ENCODE data around the gene RPS27A. TPM values are rescaled to one million over a fixed set of nuclear protein-coding genes. Genes with fewer than 3 reads are reported as not detected.
A peak's percentile ranks its signal among the peaks of the same experiment; 100 is the strongest.
"Not testable (repeated sequence)": the region's sequence is repeated elsewhere in the genome, so short reads cannot be mapped to it uniquely, and the experiment has no call there.

RPS27A gene
- total and polyA plus RNA-seq, 9 of the 15 experiments (the other 6 are each of a cell fraction or from before 2014, with no cell fraction given) = 1,383 to 3,282 (median 2,242) TPM

DNA sequence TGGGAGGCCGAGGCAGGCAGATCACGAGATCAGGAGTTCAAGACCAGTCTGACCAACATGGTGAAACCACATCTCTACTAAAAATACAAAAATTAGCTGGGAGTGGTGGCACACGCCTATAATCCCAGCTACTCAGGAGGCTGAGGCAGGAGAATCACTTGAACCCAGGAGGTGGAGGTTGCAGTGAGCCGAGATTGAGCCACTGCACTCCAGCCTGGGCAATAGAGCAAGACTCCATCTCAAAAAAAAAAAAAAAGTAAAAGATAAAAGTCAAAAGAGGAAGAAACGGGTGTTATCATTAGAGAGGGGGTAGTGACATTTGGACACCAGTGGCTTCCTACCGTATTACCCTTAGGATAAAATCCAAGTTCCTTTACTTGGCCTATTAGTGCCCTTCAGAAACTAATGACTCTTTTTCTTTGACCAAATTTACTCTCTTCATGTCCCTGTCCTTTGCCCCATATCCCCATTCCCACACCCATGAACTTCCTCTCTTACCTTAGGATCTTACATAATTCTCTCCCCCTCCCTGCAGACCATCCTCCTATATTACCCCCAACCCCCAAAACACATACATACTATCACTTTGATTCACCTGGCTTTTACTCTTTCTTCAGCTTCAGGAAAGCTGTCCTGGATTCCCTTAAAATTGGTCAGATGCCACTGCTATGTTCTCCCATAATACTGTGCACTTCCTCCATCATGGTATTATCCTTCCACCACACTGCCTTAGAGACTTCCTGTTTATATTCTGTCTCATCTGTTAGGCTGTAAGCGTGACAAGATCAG is 4.9 kb upstream of the RPS27A start (continued):
- TF ChIP-seq, protein P1, sequence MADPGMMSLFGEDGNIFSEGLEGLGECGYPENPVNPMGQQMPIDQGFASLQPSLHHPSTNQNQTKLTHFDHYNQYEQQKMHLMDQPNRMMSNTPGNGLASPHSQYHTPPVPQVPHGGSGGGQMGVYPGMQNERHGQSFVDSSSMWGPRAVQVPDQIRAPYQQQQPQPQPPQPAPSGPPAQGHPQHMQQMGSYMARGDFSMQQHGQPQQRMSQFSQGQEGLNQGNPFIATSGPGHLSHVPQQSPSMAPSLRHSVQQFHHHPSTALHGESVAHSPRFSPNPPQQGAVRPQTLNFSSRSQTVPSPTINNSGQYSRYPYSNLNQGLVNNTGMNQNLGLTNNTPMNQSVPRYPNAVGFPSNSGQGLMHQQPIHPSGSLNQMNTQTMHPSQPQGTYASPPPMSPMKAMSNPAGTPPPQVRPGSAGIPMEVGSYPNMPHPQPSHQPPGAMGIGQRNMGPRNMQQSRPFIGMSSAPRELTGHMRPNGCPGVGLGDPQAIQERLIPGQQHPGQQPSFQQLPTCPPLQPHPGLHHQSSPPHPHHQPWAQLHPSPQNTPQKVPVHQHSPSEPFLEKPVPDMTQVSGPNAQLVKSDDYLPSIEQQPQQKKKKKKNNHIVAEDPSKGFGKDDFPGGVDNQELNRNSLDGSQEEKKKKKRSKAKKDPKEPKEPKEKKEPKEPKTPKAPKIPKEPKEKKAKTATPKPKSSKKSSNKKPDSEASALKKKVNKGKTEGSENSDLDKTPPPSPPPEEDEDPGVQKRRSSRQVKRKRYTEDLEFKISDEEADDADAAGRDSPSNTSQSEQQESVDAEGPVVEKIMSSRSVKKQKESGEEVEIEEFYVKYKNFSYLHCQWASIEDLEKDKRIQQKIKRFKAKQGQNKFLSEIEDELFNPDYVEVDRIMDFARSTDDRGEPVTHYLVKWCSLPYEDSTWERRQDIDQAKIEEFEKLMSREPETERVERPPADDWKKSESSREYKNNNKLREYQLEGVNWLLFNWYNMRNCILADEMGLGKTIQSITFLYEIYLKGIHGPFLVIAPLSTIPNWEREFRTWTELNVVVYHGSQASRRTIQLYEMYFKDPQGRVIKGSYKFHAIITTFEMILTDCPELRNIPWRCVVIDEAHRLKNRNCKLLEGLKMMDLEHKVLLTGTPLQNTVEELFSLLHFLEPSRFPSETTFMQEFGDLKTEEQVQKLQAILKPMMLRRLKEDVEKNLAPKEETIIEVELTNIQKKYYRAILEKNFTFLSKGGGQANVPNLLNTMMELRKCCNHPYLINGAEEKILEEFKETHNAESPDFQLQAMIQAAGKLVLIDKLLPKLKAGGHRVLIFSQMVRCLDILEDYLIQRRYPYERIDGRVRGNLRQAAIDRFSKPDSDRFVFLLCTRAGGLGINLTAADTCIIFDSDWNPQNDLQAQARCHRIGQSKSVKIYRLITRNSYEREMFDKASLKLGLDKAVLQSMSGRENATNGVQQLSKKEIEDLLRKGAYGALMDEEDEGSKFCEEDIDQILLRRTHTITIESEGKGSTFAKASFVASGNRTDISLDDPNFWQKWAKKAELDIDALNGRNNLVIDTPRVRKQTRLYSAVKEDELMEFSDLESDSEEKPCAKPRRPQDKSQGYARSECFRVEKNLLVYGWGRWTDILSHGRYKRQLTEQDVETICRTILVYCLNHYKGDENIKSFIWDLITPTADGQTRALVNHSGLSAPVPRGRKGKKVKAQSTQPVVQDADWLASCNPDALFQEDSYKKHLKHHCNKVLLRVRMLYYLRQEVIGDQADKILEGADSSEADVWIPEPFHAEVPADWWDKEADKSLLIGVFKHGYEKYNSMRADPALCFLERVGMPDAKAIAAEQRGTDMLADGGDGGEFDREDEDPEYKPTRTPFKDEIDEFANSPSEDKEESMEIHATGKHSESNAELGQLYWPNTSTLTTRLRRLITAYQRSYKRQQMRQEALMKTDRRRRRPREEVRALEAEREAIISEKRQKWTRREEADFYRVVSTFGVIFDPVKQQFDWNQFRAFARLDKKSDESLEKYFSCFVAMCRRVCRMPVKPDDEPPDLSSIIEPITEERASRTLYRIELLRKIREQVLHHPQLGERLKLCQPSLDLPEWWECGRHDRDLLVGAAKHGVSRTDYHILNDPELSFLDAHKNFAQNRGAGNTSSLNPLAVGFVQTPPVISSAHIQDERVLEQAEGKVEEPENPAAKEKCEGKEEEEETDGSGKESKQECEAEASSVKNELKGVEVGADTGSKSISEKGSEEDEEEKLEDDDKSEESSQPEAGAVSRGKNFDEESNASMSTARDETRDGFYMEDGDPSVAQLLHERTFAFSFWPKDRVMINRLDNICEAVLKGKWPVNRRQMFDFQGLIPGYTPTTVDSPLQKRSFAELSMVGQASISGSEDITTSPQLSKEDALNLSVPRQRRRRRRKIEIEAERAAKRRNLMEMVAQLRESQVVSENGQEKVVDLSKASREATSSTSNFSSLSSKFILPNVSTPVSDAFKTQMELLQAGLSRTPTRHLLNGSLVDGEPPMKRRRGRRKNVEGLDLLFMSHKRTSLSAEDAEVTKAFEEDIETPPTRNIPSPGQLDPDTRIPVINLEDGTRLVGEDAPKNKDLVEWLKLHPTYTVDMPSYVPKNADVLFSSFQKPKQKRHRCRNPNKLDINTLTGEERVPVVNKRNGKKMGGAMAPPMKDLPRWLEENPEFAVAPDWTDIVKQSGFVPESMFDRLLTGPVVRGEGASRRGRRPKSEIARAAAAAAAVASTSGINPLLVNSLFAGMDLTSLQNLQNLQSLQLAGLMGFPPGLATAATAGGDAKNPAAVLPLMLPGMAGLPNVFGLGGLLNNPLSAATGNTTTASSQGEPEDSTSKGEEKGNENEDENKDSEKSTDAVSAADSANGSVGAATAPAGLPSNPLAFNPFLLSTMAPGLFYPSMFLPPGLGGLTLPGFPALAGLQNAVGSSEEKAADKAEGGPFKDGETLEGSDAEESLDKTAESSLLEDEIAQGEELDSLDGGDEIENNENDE (IDR thresholded peaks at IDR 0.05; ENCODE audit: low read depth, low read length) = peak; percentile 84
- TF ChIP-seq ELF1 (tag; IDR thresholded peaks at IDR 0.05) = peak; percentile 63
- TF ChIP-seq ZEB2 (IDR thresholded peaks at IDR 0.05) = 0 out of 2 replicates have a peak, but pooled peaks have one; percentile 16
- TF ChIP-seq, protein P2, sequence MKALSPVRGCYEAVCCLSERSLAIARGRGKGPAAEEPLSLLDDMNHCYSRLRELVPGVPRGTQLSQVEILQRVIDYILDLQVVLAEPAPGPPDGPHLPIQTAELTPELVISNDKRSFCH (CRISPR knock-in tag; IDR thresholded peaks at IDR 0.05) = not testable (repeated sequence)
- TF ChIP-seq, protein P2 (tag; IDR thresholded peaks at IDR 0.05) = peak; percentile 12; the same call in 1 of the 2 replicates
